Measurements from ENCODE around the gene ZKSCAN3.
"Not testable (repeated sequence)": the region's sequence is repeated elsewhere in the genome, so short reads cannot be mapped to it uniquely, and the experiment has no call there.

ZKSCAN3 gene

DNA sequence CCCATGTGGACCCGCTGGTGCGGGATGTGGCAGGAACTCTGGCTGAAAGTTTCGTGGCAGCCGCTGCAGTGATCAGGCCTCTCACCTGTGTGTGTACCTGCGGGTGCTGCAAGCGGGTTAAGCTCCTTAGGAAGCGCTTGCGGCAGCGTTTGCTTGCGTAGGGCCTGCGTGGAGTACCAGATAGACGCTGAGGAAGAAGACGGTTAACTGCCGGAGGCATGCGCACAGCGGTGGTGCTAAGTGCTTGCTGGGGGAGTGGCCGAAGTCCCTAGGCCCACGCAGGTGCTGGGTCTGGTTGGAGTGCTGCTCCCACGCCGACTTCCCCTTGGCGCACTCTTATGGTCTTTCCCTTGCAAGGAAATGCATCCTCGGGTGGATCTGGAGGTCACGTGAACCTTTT is 36.8 kb upstream of the ZKSCAN3 start:
- Histone ChIP-seq H3K4me3 (replicated peaks; ENCODE audit: insufficient read depth, low read length) (no peak overlapping the region), H3K27ac (replicated peaks) (no peak overlapping the region), H3K27me3 (ENCODE audit: insufficient read depth, poor library complexity, severe bottlenecking) (no peaks in the 10 kb centered on the region)
- no peak for TF ChIP-seq REST (IDR thresholded peaks at IDR 0.05; ENCODE audit: insufficient replicate concordance, low read depth)
- no peak for TF ChIP-seq GABPA (IDR thresholded peaks at IDR 0.05; ENCODE audit: low read depth)
- DNase-seq (ENCODE audit: low read depth in 1 of 2, low spot score in 1 of 2) = no peak

DNA sequence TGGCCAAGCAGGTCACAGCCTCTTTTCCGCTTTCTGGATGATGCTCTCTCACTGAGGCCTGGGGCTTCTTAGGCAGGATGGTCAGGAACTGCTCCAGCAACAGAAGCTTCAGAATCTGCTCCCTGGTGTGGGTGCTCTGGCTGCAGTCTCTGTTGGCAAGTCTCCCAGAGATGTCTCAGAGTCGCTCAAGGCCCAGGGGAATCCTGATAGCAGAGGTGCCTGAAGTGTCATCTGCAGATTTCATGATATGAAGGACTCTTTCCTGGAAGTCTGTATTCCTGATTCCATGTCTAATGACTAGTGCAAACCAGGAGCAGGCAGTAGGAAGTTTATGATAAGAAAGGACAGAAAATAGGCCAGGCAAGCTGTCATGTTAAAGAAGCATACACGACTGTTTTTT is 34.1 kb upstream of the ZKSCAN3 start:
- Histone ChIP-seq H3K27me3 (ENCODE audit: insufficient read depth, poor library complexity, severe bottlenecking) (no peaks in the 10 kb centered on the region), H3K27ac (replicated peaks) (no peak overlapping the region), H3K4me3 (replicated peaks; ENCODE audit: insufficient read depth, low read length) (no peak overlapping the region)
- TF ChIP-seq REST (IDR thresholded peaks at IDR 0.05; ENCODE audit: insufficient replicate concordance, low read depth) (no peak), POLR2AphosphoS5 (IDR thresholded peaks at IDR 0.05; ENCODE audit: low read depth) (no peak), CTCF (IDR thresholded peaks at IDR 0.05; ENCODE audit: insufficient read depth, low read length) (no peak), GABPA (IDR thresholded peaks at IDR 0.05; ENCODE audit: low read depth) (no peak), SPI1 (IDR thresholded peaks at IDR 0.05; ENCODE audit: borderline replicate concordance, low read depth) (no peak)
- DNase-seq (ENCODE audit: low read depth in 1 of 2, low spot score in 1 of 2) = no peak

DNA sequence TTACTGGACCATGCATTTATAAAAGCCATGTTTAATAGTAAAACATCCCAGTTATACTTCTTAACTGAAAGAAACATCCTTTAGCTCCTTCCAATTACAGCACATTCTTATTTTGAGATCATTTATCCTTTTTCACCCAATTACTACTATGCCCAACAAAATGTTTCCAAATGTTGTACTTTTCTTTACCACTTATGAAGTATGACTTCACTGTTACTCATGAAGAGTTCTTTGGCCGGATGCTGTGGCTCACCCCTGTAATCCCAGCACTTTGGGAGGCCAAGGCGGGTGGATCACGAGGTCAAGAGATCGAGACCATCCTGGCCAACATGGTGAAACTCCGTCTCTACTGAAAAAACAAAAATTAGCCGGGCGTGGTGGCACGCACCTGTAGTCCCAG is 31.9 kb upstream of the ZKSCAN3 start:
- not testable (repeated sequence) for H3K4me3 ChIP-seq (replicated peaks; ENCODE audit: insufficient read depth, low read length); H3K27me3 ChIP-seq (ENCODE audit: insufficient read depth, poor library complexity, severe bottlenecking); H3K27ac ChIP-seq (replicated peaks); DNase-seq (ENCODE audit: low read depth in 1 of 2, low spot score in 1 of 2)

DNA sequence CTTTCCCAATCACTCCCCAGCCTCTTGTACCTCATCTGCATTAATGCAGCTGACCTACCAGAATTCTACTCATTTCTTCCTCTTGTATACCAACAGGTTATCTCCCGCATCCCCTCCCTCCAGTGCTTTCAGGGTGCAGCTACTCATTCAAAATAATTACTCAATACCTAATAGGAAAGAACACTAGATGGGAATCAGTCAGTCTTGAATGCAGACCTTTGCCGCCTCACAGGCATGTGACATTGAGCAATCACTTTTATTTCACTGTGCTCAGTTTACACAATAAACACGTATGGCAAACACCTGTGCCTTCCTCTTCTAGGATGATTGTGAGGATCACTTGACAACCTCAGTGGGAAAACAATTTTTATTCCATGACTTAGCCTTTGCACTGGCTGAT is 27.1 kb upstream of the ZKSCAN3 start:
- DNase-seq (ENCODE audit: low read depth in 1 of 2, low spot score in 1 of 2) = no peak
- H3K27me3 ChIP-seq (ENCODE audit: insufficient read depth, poor library complexity, severe bottlenecking) = no peaks in the 10 kb centered on the region
- no peak for TF ChIP-seq GABPA (IDR thresholded peaks at IDR 0.05; ENCODE audit: low read depth)
- TF ChIP-seq POLR2AphosphoS5 (IDR thresholded peaks at IDR 0.05; ENCODE audit: low read depth) = no peak
- TF ChIP-seq SPI1 (IDR thresholded peaks at IDR 0.05; ENCODE audit: borderline replicate concordance, low read depth) = no peak
- no peak for TF ChIP-seq REST (IDR thresholded peaks at IDR 0.05; ENCODE audit: insufficient replicate concordance, low read depth)
- no peak for TF ChIP-seq CTCF (IDR thresholded peaks at IDR 0.05; ENCODE audit: insufficient read depth, low read length)
- H3K27ac ChIP-seq (replicated peaks) = no peak overlapping the region
- H3K4me3 ChIP-seq (replicated peaks; ENCODE audit: insufficient read depth, low read length) = no peak overlapping the region

Measured in HL-60 (cell line).